HG03439 (cell line): ENCODE results near the gene GPR132.

ENCODE experiments used
- ATAC-seq: cut with Tn5 transposase; IDR thresholded peaks from one replicate; pipeline ENCODE4 v1.9.1; 2021; ENCODE audit warnings: mild to moderate bottlenecking, moderate library complexity; ENCODE audit not compliant: unreplicated experiment

The GPR132 gene

DNA sequence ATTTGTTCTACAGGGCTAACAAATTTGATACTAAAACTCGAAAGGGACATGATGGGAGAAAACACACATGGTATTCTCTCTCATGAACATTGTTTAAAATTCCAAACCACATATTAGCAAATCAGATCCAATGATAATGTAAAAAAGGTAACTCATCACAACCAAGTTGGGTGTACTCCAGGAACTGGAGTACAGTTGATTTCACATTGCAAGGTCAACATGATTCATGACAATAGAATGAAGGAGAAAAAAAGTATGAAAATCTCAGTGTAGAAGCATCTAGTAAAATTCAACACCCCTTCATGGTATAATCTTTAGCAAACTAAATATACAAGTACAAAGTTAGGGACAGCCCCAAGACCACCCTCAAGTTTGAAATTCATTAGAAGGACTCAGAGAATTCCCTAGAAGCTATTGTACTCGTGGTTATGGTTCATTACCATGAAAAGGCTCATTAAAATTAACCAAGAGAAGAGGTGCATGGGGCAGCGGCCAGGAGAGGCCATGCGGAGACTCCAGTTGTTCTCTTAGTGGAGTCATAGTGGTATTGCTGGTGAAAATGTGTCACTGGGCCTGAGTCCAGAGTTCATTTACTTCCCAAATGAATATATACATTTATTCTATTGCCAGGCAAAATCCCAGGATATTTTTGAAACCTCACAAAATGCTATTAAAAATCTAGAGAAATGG is 41.3 kb downstream of the GPR132 start:
- no peak for ATAC-seq

GRCh38 chr14:105023144-105023543 is 42.1 kb downstream of the GPR132 start:
- ATAC-seq = no peak

DNA sequence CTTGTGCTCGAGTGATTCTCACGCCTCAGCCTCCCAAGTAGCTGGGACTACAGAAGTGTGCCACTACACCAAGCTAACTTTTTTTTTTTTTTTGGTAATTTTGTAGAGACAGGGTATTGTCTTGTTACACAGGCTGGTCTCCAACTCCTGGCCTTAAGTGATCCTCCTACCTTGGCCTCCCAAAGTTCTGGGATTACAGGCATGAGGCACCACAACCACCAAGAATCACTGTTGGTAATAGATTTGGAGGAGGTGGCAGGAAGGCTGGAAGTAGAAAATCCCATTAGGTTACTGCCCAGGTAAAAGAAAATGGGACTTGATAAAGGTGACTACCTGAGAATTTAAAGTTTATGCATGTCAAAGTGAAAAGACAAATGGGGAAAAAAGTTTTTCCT is 43.0 kb downstream of the GPR132 start:
- ATAC-seq = no peak

DNA sequence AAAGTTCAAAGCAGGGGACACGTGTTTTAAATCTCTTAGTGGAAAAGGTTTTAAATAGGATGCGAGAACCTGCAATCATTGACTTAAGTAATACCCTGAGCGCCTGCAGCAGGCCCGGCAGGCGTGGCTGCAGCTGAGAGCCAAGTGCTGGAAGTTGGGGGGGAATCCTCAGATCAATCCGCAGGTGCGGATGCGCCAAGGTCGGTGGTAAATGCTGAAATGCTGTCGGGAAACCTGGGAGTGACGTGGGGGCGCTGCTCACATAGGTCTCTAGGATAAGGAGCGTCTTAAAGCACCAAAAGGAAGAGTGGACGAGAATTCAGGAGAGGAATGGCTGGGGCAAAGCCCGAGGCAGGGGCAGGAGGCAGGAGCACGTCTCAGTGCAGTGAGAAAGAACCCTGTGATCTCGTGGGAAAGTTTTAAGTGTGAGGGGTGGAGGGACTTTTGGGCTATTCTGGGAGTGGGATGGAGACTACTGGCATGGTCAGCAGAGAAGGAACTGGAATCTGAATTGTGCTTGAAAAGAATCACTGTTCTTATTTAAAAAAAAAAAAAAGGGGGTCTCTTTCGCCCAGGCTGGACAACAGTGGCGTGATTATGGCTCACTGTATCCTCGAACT is 43.5 kb downstream of the GPR132 start:
- peak; percentile 4 for ATAC-seq

GRCh38 chr14:105020815-105021655 is 44.2 kb downstream of the GPR132 start, which contains the start of gene CDCA4:
Gene CDCA4, minus strand, starts transcription at chr14:105021083. Its CDS starts 9,154 bp downstream, at chr14:105011929.
- ATAC-seq = peak; percentile 74

DNA sequence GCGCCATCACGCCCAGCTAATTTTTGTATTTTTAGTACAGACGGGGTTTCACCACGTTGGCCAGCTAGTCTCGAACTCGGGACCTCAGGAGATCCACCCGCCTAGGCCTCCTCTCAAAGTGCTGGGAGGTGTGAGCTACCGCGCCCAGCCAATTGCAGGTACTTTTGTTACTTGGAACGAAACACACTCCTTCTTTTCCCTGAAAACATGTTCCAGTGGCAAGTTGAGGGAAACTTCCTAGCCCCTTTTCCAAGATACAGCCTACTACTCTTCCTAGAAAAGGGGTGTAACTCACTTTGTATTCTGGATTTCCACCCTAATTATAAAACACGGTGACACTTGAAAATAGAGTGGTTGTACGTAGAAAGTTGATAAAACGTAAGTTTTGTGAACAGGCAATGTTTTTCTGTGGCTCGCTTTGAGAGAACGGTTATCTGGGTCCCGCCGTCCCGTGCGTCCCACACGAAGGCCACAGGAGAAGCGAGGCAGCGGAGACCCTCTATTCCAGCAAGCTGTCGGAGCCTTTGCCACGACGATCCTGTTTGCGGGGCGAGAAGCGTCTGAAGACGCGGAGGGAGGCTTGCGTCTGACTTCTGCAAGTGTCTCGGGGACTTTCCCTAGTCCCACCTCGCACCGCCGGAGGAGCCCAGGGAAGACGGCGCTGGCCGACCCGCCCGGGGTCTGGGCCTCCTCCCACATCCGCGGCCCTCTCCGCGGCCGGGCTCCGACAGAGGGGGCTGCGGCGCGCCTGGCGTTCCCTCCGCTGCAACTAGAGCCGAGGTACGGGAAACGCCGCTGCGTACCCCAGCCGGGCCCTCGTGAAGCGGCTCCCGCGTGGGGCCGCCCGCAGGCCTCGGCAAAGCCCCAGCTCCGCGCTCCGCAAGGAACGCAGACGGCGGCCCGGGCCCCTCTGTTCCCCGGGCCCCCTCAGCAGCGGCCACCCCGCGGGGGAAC is 45.1 kb downstream of the GPR132 start:
- ATAC-seq = peak; percentile 22

DNA sequence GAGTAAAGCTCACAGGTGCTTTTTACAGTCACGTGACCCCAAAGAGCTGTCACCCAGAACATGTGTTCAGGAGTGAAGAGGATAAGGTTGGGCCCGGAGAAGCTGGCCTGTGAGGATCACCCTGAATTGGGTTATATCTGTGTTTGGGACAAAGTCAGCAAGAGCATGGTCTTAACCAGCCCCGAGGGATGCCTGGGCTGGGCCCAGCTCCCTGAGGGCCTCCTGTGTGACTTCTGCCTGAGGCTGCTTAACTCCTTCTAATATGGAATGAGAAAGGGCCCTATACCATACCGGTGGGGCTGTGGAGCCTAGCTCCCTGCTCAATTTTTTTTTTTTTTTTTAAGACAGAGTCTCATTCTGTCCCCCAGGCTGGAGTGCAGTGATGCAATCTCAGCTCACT is 46.8 kb downstream of the GPR132 start:
- ATAC-seq = no peak

DNA sequence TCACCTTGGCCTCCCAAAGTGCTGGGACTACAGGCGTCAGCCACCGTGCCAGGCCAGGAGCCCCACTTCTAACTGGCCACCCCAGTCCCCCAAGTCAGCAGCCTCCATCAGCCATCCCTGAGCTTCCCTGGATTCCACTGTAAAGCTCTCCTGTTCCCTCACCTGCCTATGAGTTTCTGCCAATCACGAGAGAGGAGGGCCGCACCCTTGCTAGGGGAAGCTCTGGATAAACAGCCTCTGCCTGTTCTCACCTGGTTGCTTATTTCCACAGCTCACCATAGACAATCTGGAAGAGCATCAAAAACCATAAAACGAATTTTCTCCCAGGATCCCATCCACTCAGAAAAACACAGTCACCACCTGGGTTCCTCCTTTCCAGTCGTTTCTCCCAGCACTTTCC is 49.3 kb downstream of the GPR132 start:
- no peak for ATAC-seq

DNA sequence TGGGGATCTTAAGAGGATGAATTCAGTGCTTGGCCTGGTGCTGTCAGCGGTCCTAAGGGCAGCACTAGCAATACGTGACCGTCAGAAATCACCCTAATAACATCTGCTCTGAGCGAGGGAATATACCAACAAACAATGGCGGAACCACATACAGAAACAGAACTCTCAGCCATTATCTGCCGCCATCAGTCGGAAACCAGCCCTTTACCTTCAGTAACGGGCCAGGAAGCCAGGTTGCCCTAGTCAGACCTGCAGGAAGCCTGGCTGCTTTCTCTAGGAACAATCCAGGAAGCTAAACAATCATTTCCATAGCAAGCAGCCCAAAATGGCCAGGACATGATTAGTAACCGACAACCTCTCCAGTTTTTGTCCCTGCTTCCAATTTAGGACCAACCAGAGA is 50.0 kb downstream of the GPR132 start:
- no peak for ATAC-seq

DNA sequence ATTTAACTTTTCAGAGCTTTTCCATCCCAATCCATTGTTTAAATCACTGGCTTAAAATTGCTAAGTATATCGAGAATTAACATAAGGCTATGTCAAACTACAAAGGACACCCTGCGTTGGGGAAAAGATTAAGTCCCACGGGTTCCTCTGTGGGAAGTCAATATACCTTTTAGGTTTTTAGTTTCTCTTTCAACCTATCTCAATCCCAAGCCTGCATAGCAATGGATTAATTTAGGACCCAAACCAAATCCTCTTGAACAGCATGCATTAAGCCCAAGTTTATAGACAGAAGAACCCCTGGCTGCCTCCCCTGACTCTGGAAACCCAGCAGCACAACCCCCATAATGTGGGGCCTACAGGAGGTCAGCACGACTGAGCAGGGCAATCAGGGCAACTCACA is 50.6 kb downstream of the GPR132 start:
- ATAC-seq = no peak

GRCh38 chr14:105014032-105014431 is 51.2 kb downstream of the GPR132 start:
- ATAC-seq = no peak

- ATAC-seq = no peak
Observed at GRCh38 chr14:105013150-105013785, 52.0 kb downstream of the GPR132 start.

DNA sequence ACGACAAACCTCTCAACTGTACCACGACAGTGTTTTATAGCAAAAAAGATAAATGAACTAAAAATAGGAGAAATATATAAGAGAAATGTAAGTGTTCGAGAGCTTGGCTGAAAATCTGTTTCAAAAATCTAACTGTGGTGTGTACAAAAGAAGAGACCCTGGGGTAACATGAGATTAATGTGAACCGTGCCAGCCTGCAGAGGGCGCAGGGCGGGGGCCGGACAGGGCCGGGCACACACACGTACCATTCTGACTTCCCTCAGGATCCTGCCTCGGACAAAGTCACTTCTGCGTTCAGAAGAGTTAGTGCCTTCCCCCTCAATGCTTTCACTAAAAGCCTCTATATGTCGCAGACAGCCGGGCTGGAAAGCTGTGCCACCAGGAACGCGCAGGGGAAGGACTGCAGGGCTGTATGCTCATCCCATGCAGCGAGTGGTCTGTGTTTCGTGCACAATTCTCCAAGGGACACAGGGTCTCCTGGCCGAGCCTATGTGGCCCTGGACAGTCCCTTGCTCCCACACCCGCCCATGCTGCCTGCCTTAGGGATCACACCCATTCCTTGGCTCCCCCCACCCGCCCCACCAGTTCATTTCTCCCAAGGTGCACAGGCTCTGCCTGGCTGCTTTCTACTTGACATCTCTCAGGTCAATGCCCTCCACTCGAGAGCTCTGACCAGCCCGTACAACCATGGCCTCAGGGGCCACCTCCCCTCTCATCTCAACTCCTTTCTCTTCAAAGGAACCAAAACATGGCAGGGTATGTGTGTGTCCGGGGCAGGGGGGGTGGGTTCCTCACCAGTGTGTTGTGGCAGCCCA is 52.9 kb downstream of the GPR132 start:
- ATAC-seq = no peak

DNA sequence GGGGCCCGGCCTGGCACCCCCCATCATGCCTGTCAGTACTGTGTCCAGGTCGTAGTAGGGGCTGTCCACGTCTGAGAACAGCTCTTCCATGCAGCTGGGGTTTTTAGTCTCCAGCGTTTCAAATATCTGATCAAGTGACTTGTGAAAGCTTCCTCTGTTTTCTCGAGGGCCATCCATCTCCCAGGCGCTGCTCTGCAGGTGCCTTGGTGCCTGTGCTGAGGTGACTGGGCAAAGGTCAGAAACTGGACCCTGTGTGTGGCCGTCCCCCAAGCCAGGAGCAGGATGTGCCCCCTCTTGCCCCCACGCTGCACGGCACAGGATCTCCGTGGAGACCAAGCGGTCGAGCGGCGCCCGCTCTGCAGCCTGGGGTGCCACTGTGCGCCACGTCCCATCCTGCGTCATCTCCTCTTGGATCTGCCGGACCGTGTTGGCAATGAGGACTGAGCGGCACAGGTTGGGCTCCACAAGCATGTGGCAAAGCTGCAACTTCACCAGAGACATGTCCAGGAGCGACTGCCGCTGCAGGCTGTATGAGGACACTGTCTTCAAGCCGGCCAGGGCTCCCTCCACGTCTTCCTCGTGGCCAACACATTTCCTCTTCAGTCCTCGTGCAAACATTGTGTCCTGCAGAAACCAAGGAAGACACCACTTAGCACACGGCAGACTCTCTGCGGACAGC is 53.8 kb downstream of the GPR132 start:
- no peak for ATAC-seq

GRCh38 chr14:105010891-105011291 is 54.3 kb downstream of the GPR132 start:
- ATAC-seq = no peak

DNA sequence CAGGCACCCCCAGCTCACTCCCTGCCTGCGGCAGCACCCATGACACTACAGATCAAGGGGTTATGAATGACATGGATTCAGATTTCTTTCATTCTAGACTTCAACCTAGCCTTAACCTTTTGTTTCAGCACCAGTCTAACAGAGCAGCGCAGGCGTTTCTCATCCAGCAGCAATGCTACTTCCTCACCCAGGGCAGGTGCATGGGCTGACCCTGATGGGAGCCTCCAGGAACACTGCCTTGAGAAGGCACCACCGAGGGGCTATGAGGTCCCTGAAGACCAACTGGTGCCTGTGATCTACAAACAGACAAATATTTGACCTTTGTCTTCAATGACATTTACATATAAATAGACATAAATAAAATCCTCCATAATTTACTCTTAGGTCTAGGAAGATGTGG is 55.1 kb downstream of the GPR132 start:
- ATAC-seq = no peak

DNA sequence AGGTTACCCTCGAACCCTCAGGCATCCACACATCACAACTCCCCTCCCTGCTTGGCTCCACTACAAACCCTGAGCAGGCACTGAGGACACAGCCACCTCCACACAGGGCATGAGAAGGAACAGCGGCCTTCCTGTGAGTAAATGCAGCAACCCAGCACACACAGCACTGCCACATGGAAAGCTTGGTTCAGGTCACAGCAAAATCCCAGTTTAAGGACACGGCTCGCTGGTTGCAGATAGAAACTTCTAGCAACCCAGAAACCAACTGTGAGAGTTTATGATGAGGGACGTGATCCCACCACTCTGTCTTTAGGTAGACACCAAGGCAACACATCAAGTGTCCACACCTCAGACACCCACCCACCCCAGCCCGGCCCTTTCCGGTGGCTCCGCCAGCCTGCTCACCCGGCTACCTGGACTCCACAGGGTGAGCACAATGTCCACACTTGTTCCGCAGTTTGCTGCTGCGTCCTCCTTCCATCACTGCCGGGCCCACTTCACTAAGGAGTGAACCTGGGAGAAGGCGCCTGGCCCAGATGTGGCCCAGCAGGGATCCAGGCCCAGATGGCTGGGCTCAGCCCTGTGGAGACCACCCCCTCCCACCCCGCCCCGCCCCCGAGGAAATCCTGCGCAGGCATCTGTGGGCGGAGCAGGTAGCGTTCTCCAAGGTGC is 57.5 kb downstream of the GPR132 start:
- ATAC-seq = no peak
